Tibial nerve (tissue), 3 donors: Measurements from ENCODE around the gene AP2M1.

Experiments used
- CTCF ChIP-seq, 5 experiments: fragments of 200-600 bp in 3 of 5; fragments of 450-650 bp in 2 of 5; sonication (generic) in 3 of 5; IDR thresholded peaks; one replicate each; pipeline ENCODE4 v1.5.1; 2016 to 2019; ENCODE audit warnings: antibody characterized with exemption in 5 of 5, mild to moderate bottlenecking in 3 of 5, moderate library complexity in 2 of 5
- POLR2A ChIP-seq, 2 donors: fragments of 450-650 bp; IDR thresholded peaks; one replicate each; pipeline ENCODE4 v1.6.1; 2017; ENCODE audit warnings: antibody characterized with exemption in 2 of 2, mild to moderate bottlenecking in 2 of 2, moderate library complexity in 2 of 2

GRCh38 chr3:184177331-184177731 lies 2.7 kb downstream of the AP2M1 start:
- TF ChIP-seq CTCF (IDR thresholded peaks at IDR 0.05) (no peak), POLR2A (IDR thresholded peaks at IDR 0.05) (no peak)
